Keratinocyte (primary cell): Measurements from ENCODE around the gene POLA1. TPM values are rescaled to one million over a fixed set of nuclear protein-coding genes. Genes with fewer than 3 reads are reported as not detected.

ENCODE experiments used
- DNase-seq: peaks from one replicate; pipeline ENCODE4 v3.0.0-alpha.2; 2011; ENCODE audit warnings: low read depth, missing footprints, low spot score
- FAIRE-seq: peaks from 2 replicates; lab custom pipeline; 2011; peaks lifted over from hg19 to GRCh38; lab: Jason Lieb, UNC
- H2AFZ ChIP-seq: 2 replicates; pipeline ENCODE4 v1.6.0; 2012; ENCODE audit warnings: low read length, control low read depth, inconsistent platforms; ENCODE audit not compliant: control insufficient read depth
- H3K27ac ChIP-seq: 2 replicates; pipeline ENCODE4 v1.5.1; 2011; ENCODE audit warnings: low read length; ENCODE audit not compliant: control insufficient read depth, insufficient read depth
- H3K27me3 ChIP-seq: 3 replicates; pipeline ENCODE4 v1.6.0; 2011; ENCODE audit warnings: low read length; ENCODE audit not compliant: control insufficient read depth, insufficient read depth; ENCODE audit errors: extremely low read depth
- H3K36me3 ChIP-seq, 2 experiments: 2 replicates in 1 of 2; 3 replicates in 1 of 2; pipeline ENCODE4 v1.5.1; 2011; ENCODE audit warnings: low read length in 2 of 2, mild to moderate bottlenecking in 1 of 2; ENCODE audit not compliant: control insufficient read depth in 2 of 2, insufficient read depth in 2 of 2; ENCODE audit errors: extremely low read depth in 1 of 2
- H3K4me1 ChIP-seq: 3 replicates; pipeline ENCODE4 v1.5.1; 2011; ENCODE audit warnings: low read length; ENCODE audit not compliant: control insufficient read depth, insufficient read depth; ENCODE audit errors: extremely low read depth
- H3K4me2 ChIP-seq: 3 replicates; pipeline ENCODE4 v1.6.0; 2011; ENCODE audit warnings: low read depth, low read length; ENCODE audit not compliant: control insufficient read depth, insufficient read depth; ENCODE audit errors: extremely low read depth
- H3K4me3 ChIP-seq, 3 experiments: fragments of 200-600 bp in 1 of 3; sonication (generic) in 1 of 3; 2 replicates in 2 of 3; 3 replicates in 1 of 3; pipeline ENCODE4 v1.5.1; 2011 to 2016; ENCODE audit warnings: low read length in 3 of 3, mild to moderate bottlenecking in 3 of 3, control low read depth in 2 of 3, inconsistent platforms in 1 of 3, low read depth in 1 of 3, mixed read lengths in 1 of 3, mixed run types in 1 of 3, moderate library complexity in 1 of 3; ENCODE audit not compliant: control insufficient read depth in 2 of 3, insufficient read depth in 2 of 3; ENCODE audit errors: extremely low read depth in 1 of 3
- H3K79me2 ChIP-seq: 2 replicates; pipeline ENCODE4 v1.6.0; 2012; ENCODE audit warnings: low read length; ENCODE audit not compliant: control insufficient read depth, insufficient read depth
- H3K9ac ChIP-seq: 3 replicates; pipeline ENCODE4 v1.6.0; 2011; ENCODE audit warnings: low read length; ENCODE audit not compliant: control insufficient read depth, insufficient read depth; ENCODE audit errors: extremely low read depth
- H3K9me1 ChIP-seq: 3 replicates; pipeline ENCODE4 v1.6.0; 2011; ENCODE audit warnings: low read length; ENCODE audit not compliant: control insufficient read depth, insufficient read depth; ENCODE audit errors: extremely low read depth
- H3K9me3 ChIP-seq: 2 replicates; pipeline ENCODE4 v1.5.1; 2012; ENCODE audit warnings: low read depth, low read length; ENCODE audit not compliant: control insufficient read depth
- H4K20me1 ChIP-seq: 3 replicates; pipeline ENCODE4 v1.6.0; 2011; ENCODE audit warnings: low read length; ENCODE audit not compliant: control insufficient read depth, insufficient read depth; ENCODE audit errors: extremely low read depth
- CTCF ChIP-seq, 3 experiments: IDR thresholded peaks in 1 of 3; conservative IDR thresholded peaks in 1 of 3; optimal IDR thresholded peaks in 1 of 3; 2 replicates in 2 of 3; 3 replicates in 1 of 3; pipeline versions ENCODE3 to v1.5.1; 2011; ENCODE audit warnings: low read length in 3 of 3, mild to moderate bottlenecking in 3 of 3, moderate library complexity in 2 of 3, control low read depth in 1 of 3, inconsistent platforms in 1 of 3; ENCODE audit not compliant: insufficient read depth in 2 of 3; ENCODE audit errors: extremely low read depth in 1 of 3
- EZH2 ChIP-seq: IDR thresholded peaks from one replicate; pipeline ENCODE4 v1.6.1; 2012; ENCODE audit warnings: inconsistent platforms, mild to moderate bottlenecking, low read length, moderate library complexity
- dilution Hi-C: fragments of 300-500 bp; cut with MboI; formaldehyde crosslinking; loops from one replicate; pipeline ENCODE4 v1.7.0; 2020; ENCODE audit warnings: low sequenced_read_pairs; ENCODE audit not compliant: extremely low pct_ligation_motif_present
- polyA plus RNA-seq, 5 experiments: library from polyadenylated mRNA; depleted of rRNA in 3 of 5; stranded (reverse) in 3 of 5; stranded (forward) in 1 of 5; unstranded in 1 of 5; fragments of >200 nt; gene quantifications; 1 replicate in 1 of 5; 2 replicates in 3 of 5; 3 replicates in 1 of 5; pipeline versions ENCODE4 v1.2.1 to v1.2.3, GENCODE V29; 2011 to 2012; ENCODE audit warnings: missing spikeins in 2 of 5, low read depth in 1 of 5, low replicate concordance in 1 of 5

The POLA1 gene
- polyA plus RNA-seq, 1 donor (not counting 4 experiments of a cell fraction or from before 2014, with no cell fraction given), result 3.9 TPM

DNA sequence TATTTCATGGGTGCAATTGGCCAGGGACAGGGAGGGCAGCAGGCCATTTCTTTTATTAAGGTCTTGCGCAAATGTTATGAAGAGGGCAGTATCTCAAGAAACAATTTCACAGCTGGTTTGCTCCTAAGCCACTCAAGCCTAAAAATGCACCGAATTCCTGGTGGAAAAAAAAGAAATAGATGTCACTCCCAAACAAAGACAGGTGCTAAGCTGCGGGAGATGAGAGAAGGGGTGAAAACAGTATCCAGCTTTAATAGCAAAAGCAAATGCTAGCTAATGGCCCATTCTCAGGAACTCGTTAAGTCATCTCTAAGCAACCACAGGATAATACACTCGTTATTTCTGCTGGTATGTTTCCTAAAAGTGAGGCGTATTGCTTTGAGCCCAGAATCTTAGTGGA, 205.7 kb downstream of the POLA1 start:
- no peak overlapping the region for H3K27ac ChIP-seq
- H3K4me2 ChIP-seq, result no peak overlapping the region
- H4K20me1 ChIP-seq, result no peaks in the 10 kb centered on the region
- H3K4me1 ChIP-seq, result no peaks in the 10 kb centered on the region
- no peak overlapping the region for H2AFZ ChIP-seq
- H3K79me2 ChIP-seq, result no peaks in the 10 kb centered on the region
- H3K27me3 ChIP-seq, result no peaks in the 10 kb centered on the region
- dilution Hi-C loops, result no loop called here
- DNase-seq (no peak), FAIRE-seq (no peak)
- no peak for TF ChIP-seq CTCF (optimal IDR thresholded peaks at IDR 0.05 in 1 of 3, IDR thresholded peaks at IDR 0.05 in 1 of 3, conservative IDR thresholded peaks at IDR 0.05 in 1 of 3; ENCODE audit: extremely low read depth in 1 of 3, insufficient read depth in 2 of 3, low read length in 3 of 3)
- TF ChIP-seq EZH2, result no peak
- no peaks in the 10 kb centered on the region for H3K9me3 ChIP-seq
- H3K4me3 ChIP-seq, result no peak overlapping the region
- H3K36me3 ChIP-seq, result no peaks in the 10 kb centered on the region
- no peak overlapping the region for H3K9ac ChIP-seq
- no peaks in the 10 kb centered on the region for H3K9me1 ChIP-seq

DNA sequence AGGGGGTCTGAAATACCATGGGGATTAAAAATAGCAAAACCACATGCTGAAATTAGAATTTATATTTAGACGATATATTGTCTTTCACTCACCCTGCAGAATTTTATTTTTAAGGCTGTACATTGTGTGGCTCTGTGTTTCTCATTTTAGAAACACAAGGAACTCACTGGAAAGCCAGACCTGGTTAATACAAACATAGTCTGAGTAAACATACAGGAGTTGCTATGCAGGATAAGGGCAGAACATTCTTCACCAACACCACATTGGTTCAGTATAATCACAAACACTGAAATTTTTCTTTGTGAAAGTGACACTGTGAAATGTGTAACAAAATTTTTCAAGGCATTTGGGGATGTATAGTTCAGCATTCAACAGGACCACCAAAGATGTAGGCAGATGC, 206.5 kb downstream of the POLA1 start:
- H3K36me3 ChIP-seq, result no peaks in the 10 kb centered on the region
- DNase-seq (no peak), FAIRE-seq (no peak)
- no peak for TF ChIP-seq CTCF (optimal IDR thresholded peaks at IDR 0.05 in 1 of 3, IDR thresholded peaks at IDR 0.05 in 1 of 3, conservative IDR thresholded peaks at IDR 0.05 in 1 of 3; ENCODE audit: extremely low read depth in 1 of 3, insufficient read depth in 2 of 3, low read length in 3 of 3)
- TF ChIP-seq EZH2, result no peak
- no peaks in the 10 kb centered on the region for H3K4me1 ChIP-seq
- H3K9ac ChIP-seq, result no peak overlapping the region
- H3K79me2 ChIP-seq, result no peaks in the 10 kb centered on the region
- dilution Hi-C loops, result no loop called here
- H3K9me1 ChIP-seq, result no peaks in the 10 kb centered on the region
- H4K20me1 ChIP-seq, result no peaks in the 10 kb centered on the region
- H3K4me2 ChIP-seq, result no peak overlapping the region
- H3K27ac ChIP-seq, result no peak overlapping the region
- H3K4me3 ChIP-seq, result no peak overlapping the region
- H3K27me3 ChIP-seq, result no peaks in the 10 kb centered on the region
- H3K9me3 ChIP-seq, result no peaks in the 10 kb centered on the region
- H2AFZ ChIP-seq, result no peak overlapping the region
